Measurements from ENCODE around the gene SFSWAP.
"Not testable (repeated sequence)": the region's sequence is repeated elsewhere in the genome, so short reads cannot be mapped to it uniquely, and the experiment has no call there.

SFSWAP gene

GRCh38 chr12:131679816-131680215 lies 31.1 kb upstream of the SFSWAP start:
- DNase-seq (ENCODE audit: low spot score), result not testable (repeated sequence)

- DNase-seq (ENCODE audit: low spot score), result not testable (repeated sequence)
Measured at GRCh38 chr12:131680392-131681256, 30.3 kb upstream of the SFSWAP start.

GRCh38 chr12:131681257-131681620 lies 29.7 kb upstream of the SFSWAP start:
- no peak for DNase-seq (ENCODE audit: low spot score)

- DNase-seq (ENCODE audit: low spot score), result peak; percentile 83
Measured at GRCh38 chr12:131681746-131682509, 29.0 kb upstream of the SFSWAP start.

- DNase-seq (ENCODE audit: low spot score), result peak; percentile 21
Measured at GRCh38 chr12:131682510-131682895, 28.4 kb upstream of the SFSWAP start.

- DNase-seq (ENCODE audit: low spot score), result no peak
Measured at GRCh38 chr12:131683266-131684014, 27.4 kb upstream of the SFSWAP start.

- DNase-seq (ENCODE audit: low spot score), result no peak
Measured at GRCh38 chr12:131684015-131684725, 26.7 kb upstream of the SFSWAP start.

GRCh38 chr12:131687346-131688125 lies 23.4 kb upstream of the SFSWAP start:
- no peak for DNase-seq (ENCODE audit: low spot score)

GRCh38 chr12:131688131-131688844 lies 22.6 kb upstream of the SFSWAP start:
- DNase-seq (ENCODE audit: low spot score), result no peak

GRCh38 chr12:131688845-131689154 lies 22.1 kb upstream of the SFSWAP start:
- no peak for DNase-seq (ENCODE audit: low spot score)

- DNase-seq (ENCODE audit: low spot score), result no peak
Measured at GRCh38 chr12:131690320-131690719, 20.6 kb upstream of the SFSWAP start.

- DNase-seq (ENCODE audit: low spot score), result no peak
Measured at GRCh38 chr12:131692431-131692830, 18.5 kb upstream of the SFSWAP start.

- DNase-seq (ENCODE audit: low spot score), result no peak
Measured at GRCh38 chr12:131693149-131693548, 17.7 kb upstream of the SFSWAP start.

GRCh38 chr12:131694116-131694838 lies 16.6 kb upstream of the SFSWAP start:
- no peak for DNase-seq (ENCODE audit: low spot score)

GRCh38 chr12:131695968-131696367 lies 14.9 kb upstream of the SFSWAP start:
- DNase-seq (ENCODE audit: low spot score), result no peak

GRCh38 chr12:131698286-131698685 lies 12.6 kb upstream of the SFSWAP start:
- DNase-seq (ENCODE audit: low spot score), result no peak

- no peak for DNase-seq (ENCODE audit: low spot score)
Measured at GRCh38 chr12:131699434-131699833, 11.5 kb upstream of the SFSWAP start.

- no peak for DNase-seq (ENCODE audit: low spot score)
Measured at GRCh38 chr12:131700271-131700670, 10.6 kb upstream of the SFSWAP start.

GRCh38 chr12:131701705-131702572 lies 9.0 kb upstream of the SFSWAP start:
- no peak for DNase-seq (ENCODE audit: low spot score)
